OCI-LY3 (cell line): Measurements from ENCODE around the gene GPR27.

Experiments used
- H2AFZ ChIP-seq: fragments of 200-600, 300-600 bp; shearing (Covaris generic); 2 replicates; pipeline ENCODE4 v1.6.0; 2014; ENCODE audit warnings: antibody characterized with exemption, low read depth, low read length
- H3K27ac ChIP-seq: fragments of 200-600, 300-600 bp; sonication (generic); 2 replicates; pipeline ENCODE4 v1.5.1; 2014; ENCODE audit warnings: mild to moderate bottlenecking, low read length, moderate library complexity, mixed read lengths
- H3K27me3 ChIP-seq: fragments of 200-600, 300-600 bp; sonication (generic); 2 replicates; pipeline ENCODE4 v1.6.1; 2014; ENCODE audit warnings: low read depth, low read length, mixed read lengths
- H3K36me3 ChIP-seq: fragments of 200-600, 300-600 bp; sonication (generic); replicated peaks from 2 replicates; pipeline ENCODE3; 2014; ENCODE audit warnings: low read depth, low read length, mixed read lengths
- H3K4me1 ChIP-seq: fragments of 300-600, 200-600 bp; sonication (generic); 2 replicates; pipeline ENCODE4 v1.6.1; 2014; ENCODE audit warnings: low read length, mixed read lengths
- H3K4me2 ChIP-seq: fragments of 200-600, 300-600 bp; sonication (generic); 2 replicates; pipeline ENCODE4 v1.6.1; 2014; ENCODE audit warnings: low read length, mixed read lengths
- H3K4me3 ChIP-seq: fragments of 300-600, 200-600 bp; sonication (generic); 2 replicates; pipeline ENCODE4 v1.5.1; 2014; ENCODE audit warnings: antibody characterized with exemption, mild to moderate bottlenecking, low read length, moderate library complexity
- H3K79me2 ChIP-seq: fragments of 300-600, 200-600 bp; shearing (Covaris generic); 2 replicates; pipeline ENCODE4 v1.6.1; 2014; ENCODE audit warnings: mild to moderate bottlenecking, low read length, mixed read lengths
- H3K9ac ChIP-seq: fragments of 300-600, 200-600 bp; shearing (Covaris generic); 2 replicates; pipeline ENCODE4 v1.6.0; 2014; ENCODE audit warnings: mild to moderate bottlenecking, low read length, moderate library complexity
- H3K9me3 ChIP-seq: fragments of 200-600, 300-600 bp; shearing (Covaris generic); 2 replicates; pipeline ENCODE4 v1.6.1; 2014; ENCODE audit warnings: low read length, mixed read lengths; ENCODE audit not compliant: insufficient read depth
- H4K20me1 ChIP-seq: fragments of 200-600, 300-600 bp; sonication (generic); 2 replicates; pipeline ENCODE4 v1.6.1; 2016; ENCODE audit warnings: low read length, mixed read lengths; ENCODE audit not compliant: insufficient read depth
- EZH2phosphoT487 ChIP-seq: fragments of 200-600 bp; shearing (Covaris generic); IDR thresholded peaks from 2 replicates; pipeline ENCODE4 v1.6.1; 2018; ENCODE audit warnings: antibody characterized with exemption, mixed run types, low read depth
- TF ChIP-seq, protein P1 (sequence below): fragments of 200-600, 300-600 bp; sonication (generic); IDR thresholded peaks from 2 replicates; pipeline ENCODE4 v1.5.1; 2014; ENCODE audit warnings: antibody characterized with exemption, low read length, low read depth

GPR27 gene

DNA sequence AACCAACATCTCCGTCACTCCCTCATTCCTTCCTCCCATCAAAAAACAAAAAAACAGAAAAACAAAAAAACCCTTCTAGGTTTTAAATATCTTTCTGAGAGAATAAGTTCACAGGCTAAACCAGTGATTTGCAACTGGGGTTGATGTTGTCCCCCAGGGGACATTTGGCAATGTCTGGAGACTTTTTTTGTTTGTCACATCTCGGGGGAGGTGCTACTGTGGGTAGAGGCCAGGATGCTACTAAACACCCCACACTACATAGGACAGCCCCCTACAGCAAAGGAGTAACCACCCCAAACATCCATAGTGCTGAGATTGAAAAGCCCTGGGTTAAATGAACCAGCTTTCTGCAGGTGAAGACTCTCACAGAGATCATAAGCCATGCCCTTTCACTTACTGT, 48.3 kb downstream of the GPR27 start:
- Histone ChIP-seq H3K4me1 (peaks cover 8% of the 10 kb centered on the region), H3K9me3 (no peaks in the 10 kb centered on the region), H2AFZ (no peak overlapping the region), H3K4me3 (no peak overlapping the region), H3K4me2 (no peak overlapping the region), H3K27ac (no peak overlapping the region), H3K36me3 (no peaks in the 10 kb centered on the region), H3K9ac (no peak overlapping the region), H4K20me1 (no peaks in the 10 kb centered on the region), H3K79me2 (no peaks in the 10 kb centered on the region), H3K27me3 (peaks cover 36% of the 10 kb centered on the region)
- TF ChIP-seq, protein P1, sequence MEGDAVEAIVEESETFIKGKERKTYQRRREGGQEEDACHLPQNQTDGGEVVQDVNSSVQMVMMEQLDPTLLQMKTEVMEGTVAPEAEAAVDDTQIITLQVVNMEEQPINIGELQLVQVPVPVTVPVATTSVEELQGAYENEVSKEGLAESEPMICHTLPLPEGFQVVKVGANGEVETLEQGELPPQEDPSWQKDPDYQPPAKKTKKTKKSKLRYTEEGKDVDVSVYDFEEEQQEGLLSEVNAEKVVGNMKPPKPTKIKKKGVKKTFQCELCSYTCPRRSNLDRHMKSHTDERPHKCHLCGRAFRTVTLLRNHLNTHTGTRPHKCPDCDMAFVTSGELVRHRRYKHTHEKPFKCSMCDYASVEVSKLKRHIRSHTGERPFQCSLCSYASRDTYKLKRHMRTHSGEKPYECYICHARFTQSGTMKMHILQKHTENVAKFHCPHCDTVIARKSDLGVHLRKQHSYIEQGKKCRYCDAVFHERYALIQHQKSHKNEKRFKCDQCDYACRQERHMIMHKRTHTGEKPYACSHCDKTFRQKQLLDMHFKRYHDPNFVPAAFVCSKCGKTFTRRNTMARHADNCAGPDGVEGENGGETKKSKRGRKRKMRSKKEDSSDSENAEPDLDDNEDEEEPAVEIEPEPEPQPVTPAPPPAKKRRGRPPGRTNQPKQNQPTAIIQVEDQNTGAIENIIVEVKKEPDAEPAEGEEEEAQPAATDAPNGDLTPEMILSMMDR, result no peak
- TF ChIP-seq EZH2phosphoT487, result no peak

DNA sequence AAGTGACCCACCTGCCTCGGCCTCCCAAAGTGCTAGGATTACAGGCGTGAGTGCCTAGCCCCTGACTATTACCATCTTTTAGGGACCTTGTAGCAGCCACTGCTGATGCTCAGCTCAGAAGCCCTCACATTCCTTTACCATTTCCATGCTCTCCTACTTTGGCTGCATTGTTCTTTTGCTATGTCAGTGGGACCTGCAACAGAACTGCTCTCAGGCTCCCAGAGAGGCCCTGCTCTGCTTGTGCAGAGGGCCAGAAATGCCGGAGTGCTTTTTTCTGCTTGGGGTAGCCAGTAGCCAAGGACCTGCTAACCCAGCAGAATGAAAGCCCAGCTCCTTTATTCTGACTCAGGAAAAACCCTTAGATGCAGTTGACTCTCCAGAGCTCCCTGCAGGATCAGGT, 49.6 kb downstream of the GPR27 start:
- H3K36me3 ChIP-seq, result no peaks in the 10 kb centered on the region
- TF ChIP-seq, protein P1, result no peak
- no peak for TF ChIP-seq EZH2phosphoT487
- H3K4me3 ChIP-seq, result no peak overlapping the region
- H3K27me3 ChIP-seq, result peaks cover 29% of the 10 kb centered on the region
- H3K27ac ChIP-seq, result no peak overlapping the region
- H3K9ac ChIP-seq, result no peak overlapping the region
- no peaks in the 10 kb centered on the region for H4K20me1 ChIP-seq
- H2AFZ ChIP-seq, result no peak overlapping the region
- no peaks in the 10 kb centered on the region for H3K79me2 ChIP-seq
- H3K9me3 ChIP-seq, result no peaks in the 10 kb centered on the region
- H3K4me2 ChIP-seq, result no peak overlapping the region
- H3K4me1 ChIP-seq, result peaks cover 8% of the 10 kb centered on the region

DNA sequence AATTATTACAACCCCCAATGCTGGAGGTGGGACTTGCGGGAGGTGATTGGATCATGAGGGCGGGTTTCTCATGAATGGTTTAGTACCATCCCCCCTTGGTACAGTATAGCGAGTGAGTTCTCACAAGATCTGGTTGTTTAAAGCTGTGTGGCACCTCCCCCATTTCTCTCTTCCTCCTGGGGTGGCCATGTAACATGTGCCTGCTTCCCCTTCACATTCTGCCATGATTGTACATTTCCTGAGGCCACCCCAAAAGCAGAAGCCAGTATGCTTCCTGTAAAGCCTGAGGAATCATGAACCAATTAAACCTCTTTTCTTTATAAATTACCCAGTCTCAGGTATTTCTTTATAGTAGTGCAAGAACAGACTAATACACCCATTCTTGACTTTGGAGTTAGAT, 51.5 kb downstream of the GPR27 start:
- Histone ChIP-seq H3K4me3 (no peak overlapping the region), H3K4me1 (peaks cover 8% of the 10 kb centered on the region), H3K36me3 (no peaks in the 10 kb centered on the region), H3K27ac (no peak overlapping the region), H3K9me3 (no peaks in the 10 kb centered on the region), H3K9ac (no peak overlapping the region), H3K79me2 (no peaks in the 10 kb centered on the region), H2AFZ (peak overlapping the region; percentile 36; the same call in 1 of the 2 replicates), H4K20me1 (no peaks in the 10 kb centered on the region), H3K27me3 (peaks cover 16% of the 10 kb centered on the region), H3K4me2 (peak overlapping the region; percentile 7; the same call in 1 of the 2 replicates)
- TF ChIP-seq, protein P1, result no peak
- TF ChIP-seq EZH2phosphoT487, result no peak

DNA sequence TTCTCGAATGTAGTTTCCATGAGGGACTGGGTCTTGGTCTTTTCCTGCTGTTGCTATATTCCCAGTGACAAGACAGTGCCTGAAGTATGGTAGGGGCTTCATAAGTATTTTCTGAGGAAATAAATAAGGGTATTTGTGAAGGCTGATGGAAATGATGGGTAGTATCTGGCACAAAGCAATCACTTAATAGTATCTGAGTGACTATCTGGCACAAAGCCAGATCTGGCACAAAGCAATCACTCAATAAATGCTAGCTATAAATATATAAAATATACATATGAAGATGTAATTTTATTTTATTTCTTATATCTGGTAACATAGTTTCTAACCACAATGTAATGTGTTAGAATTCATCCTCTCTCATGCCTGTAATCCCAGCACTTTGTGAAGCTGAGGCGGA, 52.0 kb downstream of the GPR27 start:
- H3K9me3 ChIP-seq, result no peaks in the 10 kb centered on the region
- no peak overlapping the region for H3K4me2 ChIP-seq
- no peak overlapping the region for H3K27ac ChIP-seq
- H3K9ac ChIP-seq, result no peak overlapping the region
- no peak overlapping the region for H3K4me3 ChIP-seq
- H3K79me2 ChIP-seq, result no peaks in the 10 kb centered on the region
- H3K4me1 ChIP-seq, result peaks cover 8% of the 10 kb centered on the region
- H3K27me3 ChIP-seq, result peaks cover 16% of the 10 kb centered on the region
- H2AFZ ChIP-seq, result no peak overlapping the region; the same call in 1 of the 2 replicates
- no peaks in the 10 kb centered on the region for H4K20me1 ChIP-seq
- no peak for TF ChIP-seq EZH2phosphoT487
- TF ChIP-seq, protein P1, result no peak
- no peaks in the 10 kb centered on the region for H3K36me3 ChIP-seq
